GM21367 (cell line): ENCODE data around the gene RAD51B.

Source experiments
- ATAC-seq: cut with Tn5 transposase; IDR thresholded peaks from one replicate; pipeline ENCODE4 v1.9.1; 2021; ENCODE audit not compliant: unreplicated experiment

RAD51B gene

GRCh38 chr14:68513838-68514607, 694.4 kb downstream of the RAD51B start:
- no peak for ATAC-seq

GRCh38 chr14:68514608-68515194, 695.1 kb downstream of the RAD51B start:
- no peak for ATAC-seq

- ATAC-seq: no peak
Observed at GRCh38 chr14:68516342-68516741, 696.8 kb downstream of the RAD51B start.

- no peak for ATAC-seq
Observed at GRCh38 chr14:68518166-68518565, 698.6 kb downstream of the RAD51B start.

GRCh38 chr14:68518761-68519670, 699.4 kb downstream of the RAD51B start:
- no peak for ATAC-seq

GRCh38 chr14:68519671-68520187, 700.1 kb downstream of the RAD51B start:
- ATAC-seq: no peak

DNA sequence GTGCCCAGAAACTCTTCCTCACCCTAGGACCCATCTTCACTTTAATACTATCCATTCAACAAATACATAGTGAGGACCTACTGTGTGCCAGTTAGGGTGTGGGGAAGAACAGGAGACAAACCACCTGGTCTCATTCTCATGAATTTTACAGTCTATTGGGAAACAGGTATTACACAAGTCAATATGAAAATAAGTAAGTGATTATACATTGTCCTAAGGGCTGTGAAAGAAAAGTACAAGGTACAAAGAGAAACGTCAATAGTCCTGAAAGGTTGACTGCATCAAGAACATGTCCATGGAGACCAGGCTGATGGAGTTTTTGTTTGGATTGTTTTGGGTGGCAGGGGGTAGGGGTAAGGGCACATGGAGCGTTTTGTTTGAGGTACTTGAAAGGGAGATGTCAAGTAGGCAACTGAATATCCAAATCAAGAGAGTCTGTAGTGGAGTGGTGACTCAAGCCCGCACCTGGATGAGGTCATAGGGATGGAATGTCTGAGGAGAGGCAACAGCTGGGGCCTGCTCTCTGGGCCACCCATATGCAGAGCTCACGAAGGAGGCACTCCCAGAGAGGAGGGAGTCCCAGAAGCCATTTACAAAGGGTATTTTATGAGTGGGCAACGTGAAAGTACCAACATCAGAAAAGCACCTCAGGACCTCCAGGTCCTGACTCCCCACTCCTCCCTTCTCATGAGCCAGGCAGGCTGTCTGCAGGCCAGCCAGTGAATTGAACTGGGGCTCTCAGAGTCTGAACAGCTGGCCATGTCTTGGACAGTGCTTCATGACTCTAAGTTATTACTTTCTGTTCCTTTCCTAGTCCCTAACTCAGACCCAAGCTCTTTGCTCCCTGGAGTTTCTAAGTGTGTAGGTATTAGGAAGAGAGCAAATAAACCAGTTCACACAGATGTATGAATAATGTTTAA, 701.3 kb downstream of the RAD51B start:
- ATAC-seq: no peak

GRCh38 chr14:68521557-68521901, 702.0 kb downstream of the RAD51B start:
- no peak for ATAC-seq

GRCh38 chr14:68521961-68522509, 702.5 kb downstream of the RAD51B start:
- ATAC-seq: no peak

GRCh38 chr14:68522510-68523325, 703.1 kb downstream of the RAD51B start:
- no peak for ATAC-seq

GRCh38 chr14:68523326-68523610, 703.7 kb downstream of the RAD51B start:
- ATAC-seq: no peak

DNA sequence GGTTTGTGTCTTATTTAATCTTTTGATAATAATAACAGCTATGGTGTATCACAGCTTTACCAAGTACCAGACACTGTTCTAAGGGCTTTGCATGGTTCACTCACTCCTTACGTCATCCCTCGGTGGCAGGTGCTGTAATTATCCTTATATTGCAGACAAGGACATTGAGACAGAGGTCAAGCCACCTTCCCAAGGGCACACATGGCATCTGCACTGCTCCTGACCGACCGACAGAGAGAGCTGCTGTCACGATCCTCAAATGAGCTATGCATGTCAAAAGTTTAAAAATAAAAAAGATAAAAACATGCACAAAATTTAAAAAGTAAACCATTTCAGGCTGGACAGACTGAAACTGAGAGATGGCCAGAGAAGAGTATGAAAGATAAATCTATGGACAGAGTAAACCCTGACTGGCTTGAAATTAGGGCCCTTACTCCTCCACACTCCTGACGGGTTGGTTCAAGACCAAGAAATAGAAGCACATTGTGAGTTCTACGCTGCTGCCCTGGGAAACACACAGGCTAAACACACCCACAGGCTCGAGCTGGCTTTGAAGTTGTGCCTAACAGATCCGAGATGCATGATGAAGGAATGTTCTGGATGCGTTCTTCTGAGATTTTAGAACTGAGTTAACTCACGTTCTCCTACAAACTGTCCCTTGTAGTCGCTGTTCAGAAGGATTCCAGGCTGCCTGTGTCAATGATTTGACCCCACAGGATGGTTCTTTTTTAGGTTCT, 704.6 kb downstream of the RAD51B start:
- no peak for ATAC-seq

GRCh38 chr14:68525516-68525915, 705.9 kb downstream of the RAD51B start:
- no peak for ATAC-seq

DNA sequence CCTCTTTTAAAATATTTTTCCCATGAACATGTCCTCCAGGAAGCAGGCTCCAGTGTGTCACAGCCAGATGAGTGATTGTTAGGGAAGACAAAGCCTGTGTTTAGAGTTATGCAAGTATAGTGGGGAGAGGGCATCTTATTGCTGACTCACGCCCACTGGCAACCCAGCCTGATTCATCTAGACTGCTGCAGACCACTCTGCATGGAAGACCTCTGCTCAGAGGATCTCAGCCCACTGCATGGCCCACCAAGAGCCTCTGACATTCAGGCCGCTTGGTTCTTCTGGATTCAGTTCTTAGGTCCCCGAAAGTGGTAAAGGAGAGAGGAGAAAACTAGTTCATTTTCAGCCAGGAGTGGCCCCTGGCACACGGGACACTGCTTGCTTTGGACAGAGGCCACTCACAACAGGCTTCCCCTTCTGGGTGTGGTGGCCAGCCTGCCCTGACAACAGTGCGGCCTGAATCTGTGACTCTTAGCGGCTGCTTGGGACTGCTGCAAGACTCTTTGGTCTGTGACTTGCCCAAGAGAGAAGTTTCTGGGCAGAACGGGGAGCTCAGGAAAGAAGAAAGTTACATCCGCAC, 707.0 kb downstream of the RAD51B start:
- ATAC-seq: no peak

DNA sequence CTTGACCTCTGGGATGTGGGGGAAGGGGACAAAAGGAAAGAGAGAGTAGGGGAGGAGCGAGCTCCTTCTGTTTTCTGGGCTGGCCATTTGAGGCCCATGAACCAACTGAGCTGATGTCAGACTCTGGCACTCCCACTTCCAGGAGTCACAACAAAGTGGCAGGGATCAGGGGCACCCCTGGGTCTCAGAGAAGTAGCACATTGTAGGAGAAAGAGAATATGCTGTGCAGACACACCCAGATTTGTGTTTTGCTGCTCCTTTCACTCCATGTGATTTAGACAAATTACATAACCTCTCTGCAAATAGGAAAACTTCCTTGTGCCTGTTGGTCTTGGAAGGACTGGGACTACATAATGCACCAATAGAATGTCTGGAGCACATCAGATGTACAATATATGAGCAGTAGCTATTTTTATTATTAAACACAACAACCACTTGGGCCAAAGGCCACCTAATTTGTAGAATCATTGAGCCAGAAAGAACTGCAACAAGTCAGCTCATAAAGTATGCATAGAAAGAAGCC, 707.8 kb downstream of the RAD51B start:
- ATAC-seq: no peak

DNA sequence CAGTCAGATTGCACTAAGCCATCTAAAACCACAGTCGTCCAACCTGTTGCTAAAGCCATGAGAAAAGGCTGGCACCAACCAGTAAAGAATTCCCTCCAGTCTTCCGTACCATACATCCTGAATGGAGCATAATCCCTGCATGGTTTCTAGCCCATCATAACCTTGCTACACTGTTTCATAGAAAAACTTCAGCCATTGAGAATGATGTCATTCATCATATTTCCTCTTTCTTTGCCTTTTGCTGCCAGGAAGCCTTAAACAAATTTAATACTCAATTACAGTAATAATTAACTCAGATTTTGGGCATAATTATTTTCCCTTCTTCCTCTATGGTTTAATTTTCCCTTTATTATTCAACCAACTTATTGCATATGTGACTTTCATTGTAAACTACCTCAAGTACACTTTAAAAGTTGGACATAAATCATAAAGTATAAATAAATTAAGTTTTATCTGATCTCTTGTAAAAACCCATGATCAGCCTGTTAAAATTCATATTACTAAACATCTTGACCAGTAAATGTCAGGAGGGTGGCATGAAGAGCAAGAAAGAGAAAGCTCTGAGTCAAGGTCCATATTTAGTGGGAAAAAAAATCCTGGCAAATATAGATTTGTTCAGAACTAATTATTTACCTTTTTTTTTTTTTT, 708.6 kb downstream of the RAD51B start:
- no peak for ATAC-seq

DNA sequence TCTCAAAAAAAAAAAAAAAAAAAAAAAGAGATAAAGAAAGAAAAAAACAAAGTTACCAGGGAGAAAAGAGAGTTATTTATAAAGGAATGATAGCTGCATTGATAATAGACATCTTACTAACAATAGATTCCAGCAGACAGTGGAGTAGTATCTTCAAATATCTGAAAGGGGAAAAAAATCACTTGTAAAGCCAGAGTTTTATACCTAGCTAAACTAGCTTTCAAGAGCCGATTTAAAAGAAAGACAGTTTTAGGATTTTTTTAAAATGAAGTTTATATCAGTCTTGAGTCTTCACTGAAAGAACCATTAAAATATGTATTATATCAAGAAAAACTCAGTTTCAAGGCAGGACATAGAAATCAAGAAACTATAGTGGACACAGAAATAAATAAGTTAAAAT, 710.9 kb downstream of the RAD51B start:
- no peak for ATAC-seq

DNA sequence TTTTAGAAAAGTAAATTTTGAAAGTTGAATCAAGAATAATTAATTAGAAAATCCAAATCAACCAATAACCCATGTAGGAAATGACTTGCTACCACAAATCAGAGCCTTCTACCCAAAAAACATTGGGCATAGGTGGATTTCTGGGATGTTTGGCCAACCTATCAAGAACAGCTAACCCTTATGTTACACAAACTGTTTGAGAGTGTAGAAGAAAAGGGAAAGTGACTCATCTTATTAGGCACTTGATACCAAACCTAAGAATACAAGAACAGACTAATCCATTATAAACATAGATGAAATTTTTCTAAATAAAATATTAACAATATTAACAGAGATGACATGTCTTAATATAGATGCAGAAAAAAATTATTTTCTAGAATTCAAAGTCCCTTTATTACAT, 712.9 kb downstream of the RAD51B start:
- no peak for ATAC-seq
